ENCODE results near the gene COX7B.
"Not testable (repeated sequence)": the region's sequence is repeated elsewhere in the genome, so short reads cannot be mapped to it uniquely, and the experiment has no call there.

Gene COX7B

GRCh38 chrX:77900688-77901087, 1.4 kb downstream of the COX7B start:
- no peak overlapping the region for H3K27ac ChIP-seq
- no peak for TF ChIP-seq CTCF (IDR thresholded peaks at IDR 0.05; ENCODE audit: low read depth, low read length, missing control alignments)
- peak overlapping the region; percentile 71 for H3K4me3 ChIP-seq (ENCODE audit: low read depth, low read length)
- H3K36me3 ChIP-seq (replicated peaks): no peaks in the 10 kb centered on the region
- in situ Hi-C loops (cut with HindIII; ENCODE audit: low pct_ligation_motif_present, low sequenced_read_pairs): no loop called here
- no peak for DNase-seq
- H3K27me3 ChIP-seq (replicated peaks): no peaks in the 10 kb centered on the region

GRCh38 chrX:77901506-77901905, 2.2 kb downstream of the COX7B start:
- DNase-seq: no peak
- TF ChIP-seq CTCF (IDR thresholded peaks at IDR 0.05; ENCODE audit: low read depth, low read length, missing control alignments): no peak
- Histone ChIP-seq H3K27ac (no peak overlapping the region), H3K4me3 (ENCODE audit: low read depth, low read length) (no peak overlapping the region), H3K27me3 (replicated peaks) (no peaks in the 10 kb centered on the region), H3K36me3 (replicated peaks) (no peaks in the 10 kb centered on the region)
- in situ Hi-C loops (cut with HindIII; ENCODE audit: low pct_ligation_motif_present, low sequenced_read_pairs): no loop called here

GRCh38 chrX:77910108-77910840, 11.0 kb downstream of the COX7B start, which contains the start of gene ATP7A:
TSS of gene ATP7A (plus strand) at chrX:77910693. CDS start at chrX:77971642, 60,949 bp downstream.
- Histone ChIP-seq H3K4me3 (ENCODE audit: low read depth, low read length) (peak within 1 kb of the TSS; percentile 71), H3K27ac (peak within 1 kb of the TSS; percentile 49), H3K36me3 (replicated peaks) (no peaks in the 10 kb centered on the region), H3K27me3 (replicated peaks) (no peaks in the 10 kb centered on the region)
- peak; percentile 68 for TF ChIP-seq CTCF (IDR thresholded peaks at IDR 0.05; ENCODE audit: low read depth, low read length, missing control alignments)
- peak; percentile 84 for DNase-seq
- in situ Hi-C loops (cut with HindIII; ENCODE audit: low pct_ligation_motif_present, low sequenced_read_pairs): no loop called here

GRCh38 chrX:77917294-77917933, 18.1 kb downstream of the COX7B start:
- Histone ChIP-seq H3K27me3 (replicated peaks) (no peaks in the 10 kb centered on the region), H3K4me3 (ENCODE audit: low read depth, low read length) (no peak overlapping the region), H3K36me3 (replicated peaks) (no peaks in the 10 kb centered on the region), H3K27ac (no peak overlapping the region)
- TF ChIP-seq CTCF (IDR thresholded peaks at IDR 0.05; ENCODE audit: low read depth, low read length, missing control alignments): no peak
- DNase-seq: no peak
- in situ Hi-C loops (cut with HindIII; ENCODE audit: low pct_ligation_motif_present, low sequenced_read_pairs): no loop called here

GRCh38 chrX:77918568-77918967, 19.3 kb downstream of the COX7B start:
- Histone ChIP-seq H3K36me3 (replicated peaks) (no peaks in the 10 kb centered on the region), H3K4me3 (ENCODE audit: low read depth, low read length) (no peak overlapping the region), H3K27me3 (replicated peaks) (no peaks in the 10 kb centered on the region), H3K27ac (no peak overlapping the region)
- no peak for TF ChIP-seq CTCF (IDR thresholded peaks at IDR 0.05; ENCODE audit: low read depth, low read length, missing control alignments)
- in situ Hi-C loops (cut with HindIII; ENCODE audit: low pct_ligation_motif_present, low sequenced_read_pairs): no loop called here
- DNase-seq: no peak

- H3K27ac ChIP-seq; DNase-seq; in situ Hi-C loops (cut with HindIII; ENCODE audit: low pct_ligation_motif_present, low sequenced_read_pairs); H3K4me3 ChIP-seq (ENCODE audit: low read depth, low read length); H3K36me3 ChIP-seq (replicated peaks); H3K27me3 ChIP-seq (replicated peaks): not testable (repeated sequence)
Observed at GRCh38 chrX:77919370-77919769, 20.1 kb downstream of the COX7B start.

Data from brain microvascular endothelial cell (primary cell).